Stimulated activated CD4-positive, alpha-beta T cell treated with anti-CD3 and anti-CD28 coated beads, Interleukin-12 subunit alpha, Interleukin-12 subunit beta, amount 100 ng/mL, for 4 hours (primary cell): Measurements from ENCODE around the gene CD96.
A peak's percentile ranks its signal among the peaks of the same experiment; 100 is the strongest.
"Not testable (repeated sequence)": the region's sequence is repeated elsewhere in the genome, so short reads cannot be mapped to it uniquely, and the experiment has no call there.

ENCODE experiments used
- DNase-seq: peaks from one replicate; pipeline ENCODE4 v3.0.0-alpha.2; 2020

The CD96 gene

DNA sequence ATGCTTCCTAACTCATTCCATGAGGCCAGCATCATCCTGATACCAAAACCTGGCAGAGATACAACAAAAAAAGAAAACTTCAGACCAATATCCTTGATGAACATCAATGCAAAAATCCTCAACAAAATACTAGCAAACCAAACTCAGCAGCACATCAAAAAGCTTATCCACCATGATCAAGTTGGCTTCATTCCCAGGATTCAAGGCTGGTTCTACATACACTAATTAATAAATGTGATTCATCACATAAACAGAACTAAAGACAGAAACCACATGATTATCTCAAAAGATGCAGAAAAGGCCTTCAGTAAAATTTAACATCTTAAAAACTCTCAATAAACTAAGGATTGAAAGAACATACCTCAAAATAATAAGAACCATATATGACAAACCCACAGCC lies 88.6 kb downstream of the CD96 start:
- not testable (repeated sequence) for DNase-seq

DNA sequence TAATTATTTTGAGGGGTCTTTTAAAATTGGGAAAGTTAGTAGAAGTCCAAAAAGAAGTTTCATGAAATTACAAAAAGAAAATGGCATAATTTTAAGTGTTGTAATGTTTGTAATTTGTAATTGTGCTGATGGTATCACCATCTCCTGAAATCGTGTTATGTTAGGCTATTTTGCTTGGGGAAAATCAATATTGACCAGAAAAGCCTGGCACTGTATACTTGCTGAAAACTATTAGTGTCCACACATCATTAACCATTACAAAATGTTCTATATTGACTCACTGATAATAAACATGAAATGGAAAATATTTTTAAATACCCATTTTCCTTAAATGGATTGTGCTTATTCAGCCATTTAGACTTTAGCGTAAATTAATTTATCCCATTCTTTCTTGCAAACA lies 93.4 kb downstream of the CD96 start:
- DNase-seq, result no peak

DNA sequence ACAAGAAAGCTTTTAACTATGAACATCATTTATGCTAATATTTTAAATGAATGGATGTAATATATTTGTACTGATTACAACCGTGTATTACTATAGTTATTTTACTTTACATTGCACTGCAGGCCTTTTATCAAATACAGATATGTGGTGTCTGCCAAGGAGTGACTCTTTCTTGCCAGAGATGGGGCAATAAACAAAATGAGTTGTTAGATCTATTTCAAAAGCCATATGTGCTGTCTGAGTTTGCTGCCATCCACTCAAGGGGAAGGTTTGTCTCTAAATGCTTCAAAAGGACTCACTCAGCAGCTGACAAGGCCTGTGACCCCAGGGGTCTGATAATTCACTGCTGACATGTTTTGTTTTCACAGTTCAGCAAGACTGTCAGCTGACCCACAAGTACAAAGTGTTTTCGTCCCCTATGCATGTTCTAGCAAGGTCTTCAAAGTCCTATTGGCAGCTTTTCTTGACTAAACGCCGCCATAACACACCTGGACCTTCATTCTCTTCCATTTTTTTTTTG lies 94.4 kb downstream of the CD96 start:
- DNase-seq, result no peak

DNA sequence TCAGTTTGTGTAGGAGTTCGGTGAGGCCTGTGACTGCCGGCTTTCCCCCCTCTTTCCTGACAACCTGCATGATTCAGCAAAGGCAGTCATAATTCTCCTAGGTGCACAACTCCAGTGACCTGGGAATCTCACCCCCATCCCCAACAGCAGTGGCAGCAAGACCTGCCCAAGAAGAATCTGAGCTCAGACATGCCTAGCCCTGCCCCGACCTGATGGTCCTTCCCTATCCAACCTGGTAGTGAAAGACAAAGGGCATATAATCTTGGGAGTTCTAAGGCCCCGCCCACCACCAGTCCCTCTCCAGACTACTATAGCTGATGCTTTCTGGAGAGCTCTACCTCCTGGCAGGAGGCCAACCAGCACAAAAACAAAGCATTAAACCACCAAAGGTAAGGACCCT lies 97.3 kb downstream of the CD96 start:
- no peak for DNase-seq

DNA sequence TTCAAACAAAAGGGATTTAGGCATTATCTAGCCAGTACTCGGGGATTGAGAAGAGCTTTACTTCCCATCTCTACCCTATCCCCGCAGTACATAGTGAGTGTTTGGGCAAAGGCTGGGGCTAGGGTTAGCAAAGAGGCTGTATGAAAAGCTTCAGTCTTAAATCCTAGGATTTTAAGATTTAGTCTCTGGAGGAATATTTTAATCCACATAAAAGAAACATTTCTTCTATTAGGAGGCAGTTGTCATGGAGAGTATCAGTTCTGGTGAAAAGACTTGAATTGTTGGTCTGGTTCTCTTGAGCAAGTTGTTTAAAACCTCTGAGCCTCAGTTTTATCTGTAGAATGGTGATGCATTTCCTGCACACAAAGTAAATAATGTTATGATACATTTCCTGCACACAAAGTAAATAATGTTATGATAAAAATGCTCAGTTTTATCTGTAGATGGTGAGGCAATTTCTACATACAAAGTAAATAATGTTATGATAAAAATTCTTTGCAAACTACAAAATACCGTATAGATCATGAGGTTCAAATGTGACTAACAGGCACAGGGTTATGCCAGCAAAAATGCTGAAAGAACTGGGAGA lies 107.1 kb downstream of the CD96 start:
- DNase-seq, result no peak

DNA sequence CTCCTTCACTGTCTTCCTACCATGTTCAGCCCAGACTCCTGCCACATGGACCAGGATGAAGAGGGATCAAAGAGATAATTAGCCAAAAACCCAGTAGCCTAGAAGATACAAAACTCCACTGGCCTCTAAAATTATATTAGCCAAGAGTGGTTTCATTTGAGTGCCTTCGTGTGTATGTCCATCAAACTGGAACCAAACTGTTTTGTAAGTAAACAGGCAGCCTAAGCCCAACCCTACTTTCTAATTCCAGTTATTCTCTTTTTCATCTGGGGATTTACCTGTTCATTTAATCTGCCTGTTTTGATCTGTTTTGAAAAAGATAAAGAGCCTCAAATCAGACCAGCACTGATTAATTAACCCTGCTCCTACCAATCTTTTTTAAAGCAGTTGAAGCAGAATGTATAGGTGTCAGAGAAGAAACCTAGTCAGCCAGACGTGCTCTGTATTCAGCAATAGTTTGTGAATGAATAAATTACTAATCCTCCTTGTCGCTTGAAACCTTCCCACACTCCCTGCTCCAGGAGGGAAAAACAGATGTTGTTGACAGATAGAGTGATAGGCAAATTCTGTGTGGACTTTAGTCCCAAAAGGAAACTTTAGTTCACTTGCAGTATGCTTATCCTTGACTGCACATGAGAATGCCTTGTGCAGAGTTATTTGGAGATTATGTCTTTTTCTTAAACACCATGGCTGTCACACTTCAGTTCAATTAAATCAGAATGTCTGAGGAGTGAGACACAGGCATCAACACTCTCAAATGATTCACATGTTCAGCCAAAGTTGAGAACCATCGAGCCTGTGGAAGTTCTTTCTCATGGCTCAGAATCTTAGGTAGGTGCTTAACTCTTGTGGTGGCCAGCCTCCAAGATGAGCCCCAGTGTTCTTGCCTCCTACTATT lies 108.6 kb downstream of the CD96 start:
- no peak for DNase-seq

DNA sequence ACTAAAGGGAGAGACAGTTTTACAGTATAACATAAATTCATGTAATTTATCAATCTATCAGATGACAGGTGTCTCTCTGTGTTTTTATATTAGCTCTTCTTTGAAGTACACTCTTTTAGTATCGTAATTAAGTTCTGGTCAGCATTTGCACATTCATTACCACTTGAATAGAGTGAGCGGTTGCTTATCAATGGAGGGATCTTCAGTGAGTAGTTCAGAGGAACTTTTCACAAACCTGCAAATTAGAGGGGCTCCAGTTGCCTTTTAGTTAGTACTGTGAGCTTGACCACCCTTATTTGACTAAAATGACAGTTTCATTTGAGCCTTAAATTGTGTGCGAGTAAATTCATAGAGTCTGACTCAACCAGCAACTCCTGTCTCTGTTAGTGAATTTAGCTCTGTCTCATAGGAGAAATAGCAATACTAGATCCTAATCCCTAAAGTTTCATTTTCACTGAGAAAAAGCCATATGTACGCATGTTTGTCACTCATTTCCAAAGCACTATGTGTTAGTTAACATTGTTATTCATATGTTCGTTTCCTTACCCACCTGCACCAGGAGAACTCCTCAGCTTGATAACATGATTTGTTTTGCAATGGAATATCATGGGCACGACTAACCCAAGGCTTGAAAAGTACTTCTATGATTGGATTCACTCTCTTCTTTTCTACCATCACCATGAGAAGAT lies 110.6 kb downstream of the CD96 start:
- DNase-seq, result no peak

DNA sequence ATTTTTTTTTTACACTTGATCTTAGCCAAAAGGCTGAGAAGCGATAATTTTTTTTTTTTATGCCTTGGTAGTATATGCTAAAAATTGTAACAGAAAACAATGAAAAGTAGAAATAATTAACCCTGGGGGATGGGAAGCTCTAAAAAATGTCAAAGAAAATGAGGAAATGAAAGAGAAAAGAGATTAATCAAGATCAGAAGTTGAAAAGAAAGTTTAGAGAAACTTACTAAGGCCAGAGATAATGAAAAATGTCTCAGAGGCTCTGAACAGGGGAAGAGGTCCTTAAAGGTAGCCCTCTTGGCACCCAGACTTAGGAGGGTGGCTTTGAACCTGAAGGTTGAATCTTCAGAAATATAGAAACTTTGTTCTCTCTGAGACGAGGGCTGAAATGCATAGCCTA lies 111.8 kb downstream of the CD96 start:
- DNase-seq, result no peak

DNA sequence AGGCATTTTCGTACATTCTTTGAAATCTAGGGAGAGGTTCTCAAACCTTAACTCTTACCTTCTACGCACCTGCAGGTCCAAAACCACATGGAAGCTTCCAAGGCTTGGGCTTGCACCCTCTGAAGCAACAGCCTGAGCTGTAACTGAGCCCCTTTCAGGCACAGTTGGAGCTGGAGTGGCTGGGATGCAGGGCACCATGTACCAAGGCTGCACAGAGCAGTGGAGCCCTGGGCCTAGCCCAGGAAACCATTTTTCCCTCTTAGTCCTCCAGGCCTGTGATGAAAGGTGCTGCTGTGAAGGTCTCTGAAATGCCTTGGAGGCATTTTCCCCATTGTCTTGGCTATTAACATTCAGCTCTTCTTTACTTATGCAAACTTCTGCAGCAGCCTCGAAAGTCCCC lies 120.0 kb downstream of the CD96 start:
- no peak for DNase-seq

DNA sequence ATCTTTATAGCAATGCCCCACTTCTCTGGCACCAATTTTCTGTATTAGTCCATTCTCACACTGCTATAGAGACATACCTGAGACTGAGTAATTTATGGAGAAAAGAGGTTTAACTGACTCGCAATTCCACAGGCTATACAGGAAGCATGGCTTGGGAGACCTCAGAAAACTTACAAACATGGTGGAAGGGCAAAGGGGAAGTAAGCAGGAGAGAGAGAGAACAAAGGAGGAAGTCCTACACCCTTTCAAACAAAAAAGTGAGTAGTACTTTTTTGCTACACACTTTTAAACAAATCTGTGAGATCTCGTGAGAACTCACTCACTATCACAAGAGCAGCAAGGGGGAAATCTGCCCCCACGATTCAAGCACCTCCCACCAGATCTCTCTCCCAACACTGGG lies 120.9 kb downstream of the CD96 start:
- no peak for DNase-seq

DNA sequence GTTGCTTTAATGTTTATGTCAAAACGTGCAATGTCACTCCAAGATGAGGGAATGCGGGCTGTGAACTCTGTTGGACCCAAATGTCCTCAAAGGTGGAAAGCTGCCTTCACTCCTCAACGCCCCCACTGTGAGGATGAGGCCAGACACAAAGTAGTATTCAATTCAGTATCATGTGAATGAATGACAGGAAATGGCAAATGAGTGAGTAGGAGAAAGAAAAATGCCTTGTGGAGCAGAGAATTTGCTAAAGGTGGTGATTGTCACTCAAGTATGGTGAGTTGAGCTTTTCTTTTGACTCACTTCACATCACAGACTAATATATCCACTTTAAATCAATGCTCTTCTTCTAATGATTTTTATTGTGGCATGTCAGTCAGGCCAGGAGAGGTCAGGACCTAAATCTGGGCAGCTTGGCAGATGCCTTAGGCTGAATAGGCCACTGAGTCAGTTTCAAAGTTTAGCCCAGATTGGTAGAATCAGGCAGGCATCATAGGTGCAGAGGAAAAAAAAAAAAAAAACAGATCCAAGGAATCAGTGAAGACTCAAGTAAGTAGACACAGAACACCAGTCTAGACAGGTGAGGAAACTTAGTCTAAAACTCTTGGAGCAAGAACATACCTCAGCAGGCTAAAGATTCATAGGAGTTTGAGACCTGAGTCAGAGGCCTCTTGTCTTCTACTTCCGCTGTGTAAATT lies 124.2 kb downstream of the CD96 start:
- DNase-seq, result no peak

DNA sequence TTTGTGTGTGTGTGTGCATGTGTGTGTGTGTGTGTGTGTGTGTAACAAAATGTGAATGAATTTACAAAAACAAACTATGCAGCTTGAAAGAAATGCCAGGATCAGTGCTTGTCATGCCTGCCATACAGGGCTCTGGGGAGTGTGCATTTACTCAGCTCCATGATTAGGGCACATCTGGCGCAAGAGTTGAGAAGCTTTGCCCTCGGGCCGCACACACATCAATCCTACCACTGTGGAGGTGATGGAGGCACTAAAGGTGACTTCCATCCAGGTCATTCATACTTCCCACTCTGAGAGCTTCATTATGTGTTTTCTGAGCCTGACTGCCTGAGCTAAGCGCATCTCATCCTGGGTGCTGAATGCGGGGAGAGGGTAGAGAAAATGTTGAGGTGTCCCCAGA lies 125.2 kb downstream of the CD96 start:
- no peak for DNase-seq

DNA sequence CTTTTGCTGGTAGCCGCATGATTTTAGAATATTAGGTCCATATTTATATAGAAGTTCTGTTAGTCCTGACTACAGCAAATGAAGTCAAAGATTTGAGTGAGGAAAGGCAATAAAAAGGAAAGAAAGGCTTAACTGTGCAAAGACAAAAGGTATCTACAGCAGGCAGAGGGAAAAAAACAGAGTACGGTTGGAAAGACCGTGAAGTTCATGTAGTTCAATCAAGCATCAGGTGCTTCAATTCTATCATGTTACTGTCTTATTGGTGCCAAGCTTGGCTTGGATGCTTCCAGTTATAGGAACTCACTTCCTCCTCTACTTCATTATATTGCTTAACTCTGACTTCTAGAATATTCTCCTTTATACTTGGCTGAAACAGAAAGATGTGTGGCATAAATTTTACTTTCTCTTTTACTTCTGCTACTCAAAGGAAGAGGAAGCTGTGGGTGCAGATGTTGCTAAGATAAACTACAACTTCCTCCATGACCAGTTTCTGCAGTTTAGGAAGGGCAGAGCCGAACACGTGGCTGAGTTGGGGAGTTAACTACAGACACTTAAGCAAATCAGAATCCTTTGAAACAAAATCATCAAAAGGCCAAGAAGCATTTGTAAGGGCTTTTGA lies 125.7 kb downstream of the CD96 start:
- DNase-seq, result peak; percentile 34

DNA sequence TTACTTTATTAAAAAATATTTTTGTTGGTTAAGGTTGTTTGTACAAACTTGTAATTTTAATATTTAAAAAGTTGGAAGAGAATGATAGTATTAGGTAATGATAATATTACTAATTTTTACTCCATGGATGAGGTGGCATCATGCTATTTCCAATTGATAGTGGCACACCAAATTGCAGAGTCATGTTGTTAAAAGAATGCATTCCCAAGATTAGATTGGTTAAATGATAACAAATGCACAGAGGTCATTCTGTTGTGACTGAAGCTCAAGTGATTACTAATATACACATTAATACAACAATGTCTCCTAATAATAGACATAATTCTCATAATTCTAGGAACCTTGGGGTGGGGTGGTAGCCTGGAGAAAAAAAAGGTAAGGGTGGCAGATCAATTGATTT lies 126.3 kb downstream of the CD96 start:
- no peak for DNase-seq

DNA sequence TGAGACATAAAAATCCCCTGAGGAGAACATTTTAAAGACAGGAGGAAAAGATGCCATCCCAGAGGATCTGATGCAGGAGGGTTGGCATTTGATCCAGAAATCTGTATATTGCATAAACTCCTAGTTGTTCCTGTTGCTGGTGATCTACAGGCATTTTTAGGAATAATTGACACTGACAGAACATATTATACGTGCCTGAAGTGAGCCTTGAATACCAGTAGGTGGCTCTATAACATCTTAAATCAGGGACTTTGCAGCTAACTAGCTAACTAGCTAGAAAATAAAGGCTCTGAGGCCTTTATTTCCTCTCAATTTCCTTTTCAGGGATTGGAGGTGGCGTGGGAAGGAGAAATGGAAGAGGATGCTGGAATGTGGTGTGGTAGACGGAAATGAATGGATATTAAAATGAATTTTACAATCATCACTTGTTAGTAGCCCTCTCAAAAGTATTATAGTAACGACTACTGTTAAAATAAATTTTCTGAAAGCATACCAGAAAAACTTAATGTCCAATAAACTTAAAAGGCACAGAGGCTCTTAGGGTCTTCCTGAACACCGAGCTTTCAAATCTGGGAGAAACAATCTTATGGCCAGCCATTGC lies 127.0 kb downstream of the CD96 start:
- no peak for DNase-seq

DNA sequence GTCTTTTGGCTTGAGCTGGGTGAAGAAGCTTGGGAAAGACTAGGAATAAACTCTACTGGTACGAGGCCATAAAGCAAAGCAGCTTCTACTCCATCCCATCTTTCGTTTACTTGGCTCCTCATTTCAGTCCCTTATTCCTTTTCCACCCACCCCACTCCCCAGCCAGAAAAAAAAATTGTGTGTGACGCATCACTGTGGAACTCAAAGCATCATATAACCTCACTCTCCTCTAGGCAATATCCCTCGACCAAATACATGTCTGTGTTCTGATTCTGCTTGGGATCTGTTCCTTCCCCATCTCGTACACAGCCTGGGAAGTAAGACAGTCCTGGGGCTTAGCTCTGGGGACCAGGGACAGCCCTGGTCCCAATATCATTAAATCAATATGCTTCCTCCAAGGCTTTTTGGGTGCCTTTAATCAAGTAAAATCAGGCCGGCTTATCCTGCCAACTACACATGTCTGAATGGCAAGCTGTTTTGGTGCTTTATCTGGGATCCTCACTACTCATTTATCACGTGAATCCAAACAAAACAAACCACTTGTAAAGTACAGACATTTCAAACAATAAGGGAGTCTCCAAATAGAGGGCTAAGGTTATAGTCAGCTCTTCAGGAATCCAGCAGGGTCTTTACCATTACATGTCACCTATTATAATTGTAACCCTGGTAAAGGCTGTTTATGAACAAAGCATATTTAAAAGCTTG lies 128.1 kb downstream of the CD96 start:
- no peak for DNase-seq

DNA sequence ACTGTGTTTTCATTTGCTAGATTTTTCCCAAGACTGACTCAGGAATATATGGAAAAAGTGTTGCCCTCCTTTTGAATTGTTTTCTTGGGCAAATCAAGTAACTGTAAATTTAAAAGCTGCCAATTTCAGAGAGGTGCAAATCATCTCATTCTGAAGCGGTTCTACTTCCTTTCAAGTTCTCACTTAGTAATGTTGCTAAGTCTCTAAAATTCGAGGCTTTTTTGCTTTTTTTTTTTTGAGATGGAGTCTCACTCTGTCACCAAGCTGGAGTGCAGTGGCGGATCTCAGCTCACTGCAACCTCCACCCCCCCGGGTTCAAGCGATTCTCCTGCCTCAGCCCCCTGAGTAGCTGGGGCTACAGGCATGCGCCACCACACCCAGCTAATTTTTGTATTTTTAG lies 130.5 kb downstream of the CD96 start:
- not testable (repeated sequence) for DNase-seq

DNA sequence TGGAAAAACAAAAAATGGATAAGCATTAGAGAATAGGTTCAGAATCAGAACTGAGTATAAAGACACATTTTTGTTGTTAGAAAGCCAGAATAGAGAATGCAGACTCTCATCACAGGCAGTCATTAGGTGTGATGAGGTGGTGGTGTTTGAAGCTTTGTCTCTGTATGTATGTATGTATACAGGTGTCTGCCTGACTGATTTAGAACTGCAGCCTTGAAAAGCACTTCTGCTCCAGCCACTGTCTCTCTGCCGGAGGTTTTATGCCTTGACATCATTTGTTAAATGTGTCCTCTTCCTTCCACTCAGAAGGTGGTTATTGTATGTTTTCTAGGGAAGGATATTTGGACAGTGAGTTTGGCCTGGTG lies 133.8 kb downstream of the CD96 start:
- DNase-seq, result no peak

DNA sequence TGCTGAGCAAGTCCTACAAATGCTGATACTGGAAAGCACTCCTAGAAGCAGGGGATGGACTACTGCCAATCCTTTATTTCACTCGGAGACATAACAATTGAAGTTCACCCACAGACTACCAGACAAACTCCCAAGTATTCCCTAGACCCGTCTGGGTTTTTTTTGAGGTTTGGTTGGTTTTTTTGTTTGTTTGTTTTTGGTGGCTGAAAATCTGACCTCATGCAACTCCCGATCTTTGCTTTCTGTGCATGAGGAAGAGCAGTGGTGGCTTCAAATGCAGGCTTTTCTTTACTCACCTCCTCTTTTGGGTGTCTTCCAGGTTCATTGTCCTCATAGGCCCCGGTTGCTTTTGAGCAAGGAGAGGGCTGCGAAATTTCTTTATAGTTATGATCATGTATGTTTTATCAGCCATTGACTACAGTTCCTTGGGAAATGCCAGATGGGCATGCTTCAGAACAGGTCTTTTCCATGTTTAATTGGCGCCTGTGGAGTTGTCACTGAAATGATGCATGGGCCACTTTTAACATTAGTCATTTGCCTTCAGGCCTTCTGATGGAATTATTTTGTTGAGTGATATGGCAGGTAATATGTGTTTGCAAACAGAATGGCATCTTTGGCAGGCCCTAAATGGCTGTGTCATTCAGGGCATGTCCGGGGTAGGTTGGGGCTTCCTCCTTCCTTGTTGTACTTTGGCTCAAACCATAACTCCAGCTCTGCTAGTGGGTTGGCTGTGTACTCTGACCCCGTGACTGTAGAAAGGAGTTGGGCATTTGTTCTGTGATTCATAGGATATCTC lies 134.4 kb downstream of the CD96 start:
- no peak for DNase-seq

DNA sequence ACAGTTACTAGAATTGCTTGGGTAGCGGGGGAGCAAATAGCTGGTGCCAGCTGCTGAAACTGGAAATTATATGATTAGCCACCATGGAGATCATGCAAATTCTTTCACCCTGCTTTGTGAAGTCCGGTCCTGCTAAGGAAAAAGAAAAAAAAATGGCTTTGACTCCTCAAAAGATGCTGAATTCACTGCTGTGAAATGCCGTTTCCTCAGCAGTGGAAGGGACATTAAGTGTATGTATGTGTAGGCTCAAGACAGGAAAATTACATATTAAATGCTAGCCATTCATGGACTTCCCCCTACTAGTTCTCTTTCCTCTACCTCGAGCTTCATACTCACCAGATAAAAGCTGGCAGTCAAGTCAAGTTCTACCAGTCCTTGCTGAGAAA lies 135.0 kb downstream of the CD96 start:
- DNase-seq, result no peak
